K562 (cell line): ENCODE measurements around the gene MMS22L.

ENCODE experiments used
- EZH2 ChIP-seq: IDR thresholded peaks from 2 replicates; pipeline ENCODE4 v1.6.1; 2012; ENCODE audit warnings: low read depth, mild to moderate bottlenecking, inconsistent platforms, low read length, borderline replicate concordance
- STAT5B ChIP-seq: fragments of 250-450 bp; sonication (Bioruptor Pico); IDR thresholded peaks from 2 replicates; pipeline ENCODE4 v1.8.0; 2021; ENCODE audit warnings: mild to moderate bottlenecking, inconsistent platforms
- TAF15 ChIP-seq: fragments of 200-400 bp; formaldehyde crosslinking; IDR thresholded peaks from 2 replicates; pipeline ENCODE4 v1.6.1; 2017; ENCODE audit warnings: mild to moderate bottlenecking, low read depth, low read length, moderate library complexity
- TARDBP ChIP-seq: fragments of 450-650 bp; IDR thresholded peaks from 2 replicates; pipeline ENCODE4 v1.6.1; 2016
- ZBTB26 ChIP-seq: fragments of 450-650 bp; formaldehyde crosslinking; IDR thresholded peaks from 2 replicates; pipeline ENCODE4 v1.4.0; 2022; ENCODE audit warnings: missing genetic modification characterization
- ZBTB8A ChIP-seq: fragments of 450-650 bp; IDR thresholded peaks from 2 replicates; pipeline ENCODE4 v1.6.1; 2018; ENCODE audit warnings: mild to moderate bottlenecking, moderate library complexity; ENCODE audit not compliant: partially characterized antibody
- ZNF384 ChIP-seq: IDR thresholded peaks from 2 replicates; pipeline ENCODE4 v1.6.1; 2012; ENCODE audit warnings: low read depth, low read length, improper control_type of control experiment
- ZZZ3 ChIP-seq: fragments of 450-650 bp; IDR thresholded peaks from 2 replicates; pipeline ENCODE4 v1.6.1; 2016; ENCODE audit warnings: antibody characterized with exemption, mild to moderate bottlenecking, moderate library complexity
- TF ChIP-seq, protein P1 (sequence below), 3 experiments: IDR thresholded peaks in 2 of 3; conservative IDR thresholded peaks in 1 of 3; 2 replicates each; pipeline ENCODE4 v1.5.1; 2011 to 2012; ENCODE audit warnings: low read length in 3 of 3, mild to moderate bottlenecking in 3 of 3, control low read depth in 2 of 3, improper control_type of control experiment in 1 of 3, inconsistent platforms in 1 of 3, low read depth in 1 of 3, mixed read lengths in 1 of 3, moderate library complexity in 1 of 3; ENCODE audit not compliant: insufficient read depth in 2 of 3
- TF ChIP-seq, protein P2 (sequence below), 3 experiments: fragments of 200-800 bp in 1 of 3; fragments of 250-450 bp in 1 of 3; fragments of 450-650 bp in 1 of 3; sonication (Bioruptor Pico) in 1 of 3; sonication (Bioruptor generic) in 1 of 3; formaldehyde crosslinking in 1 of 3; IDR thresholded peaks; 2 replicates each; pipeline versions ENCODE4 v1.6.1 to v1.8.0; 2016 to 2022; ENCODE audit warnings: mild to moderate bottlenecking in 2 of 3, missing genetic modification characterization in 2 of 3, missing compliant biosample characterization in 1 of 3, moderate library complexity in 1 of 3
- TF ChIP-seq, protein P3 (sequence below): sonication (generic); formaldehyde crosslinking; IDR thresholded peaks from 2 replicates; pipeline ENCODE4 v1.8.1; 2022; ENCODE audit warnings: missing genetic modification reagents

DNA sequence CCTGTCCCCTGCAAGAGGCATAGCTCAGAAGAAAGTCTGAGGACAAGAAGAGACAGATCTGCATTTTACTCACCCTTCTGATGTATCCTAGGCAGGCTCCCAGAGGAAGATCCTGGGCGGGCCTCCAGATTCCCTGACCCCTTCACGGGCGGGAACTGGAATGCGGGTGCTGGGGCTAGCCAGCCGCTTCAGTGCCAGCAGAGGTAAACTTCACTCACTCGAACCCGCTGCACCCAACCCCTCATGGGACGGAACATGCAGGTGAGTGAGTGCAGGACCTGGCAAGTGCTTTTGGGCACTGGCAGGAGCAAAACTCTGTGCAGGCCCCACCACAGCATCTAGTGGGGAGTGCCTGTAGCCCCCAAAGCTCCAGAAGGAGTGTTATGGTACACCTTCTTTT is 171.8 kb downstream of the MMS22L start:
- TF ChIP-seq ZBTB26 (CRISPR knock-in tag) = no peak
- TF ChIP-seq, protein P1, sequence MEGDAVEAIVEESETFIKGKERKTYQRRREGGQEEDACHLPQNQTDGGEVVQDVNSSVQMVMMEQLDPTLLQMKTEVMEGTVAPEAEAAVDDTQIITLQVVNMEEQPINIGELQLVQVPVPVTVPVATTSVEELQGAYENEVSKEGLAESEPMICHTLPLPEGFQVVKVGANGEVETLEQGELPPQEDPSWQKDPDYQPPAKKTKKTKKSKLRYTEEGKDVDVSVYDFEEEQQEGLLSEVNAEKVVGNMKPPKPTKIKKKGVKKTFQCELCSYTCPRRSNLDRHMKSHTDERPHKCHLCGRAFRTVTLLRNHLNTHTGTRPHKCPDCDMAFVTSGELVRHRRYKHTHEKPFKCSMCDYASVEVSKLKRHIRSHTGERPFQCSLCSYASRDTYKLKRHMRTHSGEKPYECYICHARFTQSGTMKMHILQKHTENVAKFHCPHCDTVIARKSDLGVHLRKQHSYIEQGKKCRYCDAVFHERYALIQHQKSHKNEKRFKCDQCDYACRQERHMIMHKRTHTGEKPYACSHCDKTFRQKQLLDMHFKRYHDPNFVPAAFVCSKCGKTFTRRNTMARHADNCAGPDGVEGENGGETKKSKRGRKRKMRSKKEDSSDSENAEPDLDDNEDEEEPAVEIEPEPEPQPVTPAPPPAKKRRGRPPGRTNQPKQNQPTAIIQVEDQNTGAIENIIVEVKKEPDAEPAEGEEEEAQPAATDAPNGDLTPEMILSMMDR (IDR thresholded peaks at IDR 0.05 in 2 of 3, conservative IDR thresholded peaks at IDR 0.05 in 1 of 3; ENCODE audit: insufficient read depth in 2 of 3, low read depth in 1 of 3, low read length in 3 of 3) = no peak
- no peak for TF ChIP-seq STAT5B (CRISPR knock-in tag)
- no peak for TF ChIP-seq EZH2
- no peak for TF ChIP-seq ZBTB8A
- TF ChIP-seq, protein P2, sequence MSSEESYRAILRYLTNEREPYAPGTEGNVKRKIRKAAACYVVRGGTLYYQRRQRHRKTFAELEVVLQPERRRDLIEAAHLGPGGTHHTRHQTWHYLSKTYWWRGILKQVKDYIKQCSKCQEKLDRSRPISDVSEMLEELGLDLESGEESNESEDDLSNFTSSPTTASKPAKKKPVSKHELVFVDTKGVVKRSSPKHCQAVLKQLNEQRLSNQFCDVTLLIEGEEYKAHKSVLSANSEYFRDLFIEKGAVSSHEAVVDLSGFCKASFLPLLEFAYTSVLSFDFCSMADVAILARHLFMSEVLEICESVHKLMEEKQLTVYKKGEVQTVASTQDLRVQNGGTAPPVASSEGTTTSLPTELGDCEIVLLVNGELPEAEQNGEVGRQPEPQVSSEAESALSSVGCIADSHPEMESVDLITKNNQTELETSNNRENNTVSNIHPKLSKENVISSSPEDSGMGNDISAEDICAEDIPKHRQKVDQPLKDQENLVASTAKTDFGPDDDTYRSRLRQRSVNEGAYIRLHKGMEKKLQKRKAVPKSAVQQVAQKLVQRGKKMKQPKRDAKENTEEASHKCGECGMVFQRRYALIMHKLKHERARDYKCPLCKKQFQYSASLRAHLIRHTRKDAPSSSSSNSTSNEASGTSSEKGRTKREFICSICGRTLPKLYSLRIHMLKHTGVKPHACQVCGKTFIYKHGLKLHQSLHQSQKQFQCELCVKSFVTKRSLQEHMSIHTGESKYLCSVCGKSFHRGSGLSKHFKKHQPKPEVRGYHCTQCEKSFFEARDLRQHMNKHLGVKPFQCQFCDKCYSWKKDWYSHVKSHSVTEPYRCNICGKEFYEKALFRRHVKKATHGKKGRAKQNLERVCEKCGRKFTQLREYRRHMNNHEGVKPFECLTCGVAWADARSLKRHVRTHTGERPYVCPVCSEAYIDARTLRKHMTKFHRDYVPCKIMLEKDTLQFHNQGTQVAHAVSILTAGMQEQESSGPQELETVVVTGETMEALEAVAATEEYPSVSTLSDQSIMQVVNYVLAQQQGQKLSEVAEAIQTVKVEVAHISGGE (CRISPR knock-in tag; IDR thresholded peaks at IDR 0.05) = no peak
- no peak for TF ChIP-seq ZNF384
- TF ChIP-seq, protein P3, sequence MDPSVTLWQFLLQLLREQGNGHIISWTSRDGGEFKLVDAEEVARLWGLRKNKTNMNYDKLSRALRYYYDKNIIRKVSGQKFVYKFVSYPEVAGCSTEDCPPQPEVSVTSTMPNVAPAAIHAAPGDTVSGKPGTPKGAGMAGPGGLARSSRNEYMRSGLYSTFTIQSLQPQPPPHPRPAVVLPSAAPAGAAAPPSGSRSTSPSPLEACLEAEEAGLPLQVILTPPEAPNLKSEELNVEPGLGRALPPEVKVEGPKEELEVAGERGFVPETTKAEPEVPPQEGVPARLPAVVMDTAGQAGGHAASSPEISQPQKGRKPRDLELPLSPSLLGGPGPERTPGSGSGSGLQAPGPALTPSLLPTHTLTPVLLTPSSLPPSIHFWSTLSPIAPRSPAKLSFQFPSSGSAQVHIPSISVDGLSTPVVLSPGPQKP = no peak
- no peak for TF ChIP-seq ZZZ3
- no peak for TF ChIP-seq TARDBP
- no peak for TF ChIP-seq TAF15
